Measurements from ENCODE around the gene MANF.

Gene MANF

DNA sequence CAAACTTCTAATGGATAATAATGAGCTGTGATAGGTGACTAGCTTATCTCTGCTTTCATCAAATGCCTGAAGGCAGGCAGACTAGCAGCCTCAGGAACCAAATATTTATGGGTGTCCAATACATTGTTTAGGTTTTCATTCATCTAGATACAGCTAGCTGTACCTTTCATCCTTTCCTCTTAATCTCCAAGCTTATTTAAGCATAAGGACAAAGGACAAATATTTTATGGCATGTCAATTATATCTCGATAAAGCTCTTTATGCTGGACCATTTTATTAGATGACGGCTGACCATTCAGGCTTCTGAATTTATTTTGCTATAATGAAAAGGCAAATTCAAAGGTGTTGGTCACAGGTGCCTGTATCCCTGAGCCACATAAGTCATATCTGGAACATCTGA is 22.9 kb downstream of the MANF start:
- DNase-seq (ENCODE audit: insufficient read length) (no peak), FAIRE-seq (no peak)
- TF ChIP-seq TAF1 (IDR thresholded peaks at IDR 0.05; ENCODE audit: borderline replicate concordance, low read depth, low read length) = no peak

DNA sequence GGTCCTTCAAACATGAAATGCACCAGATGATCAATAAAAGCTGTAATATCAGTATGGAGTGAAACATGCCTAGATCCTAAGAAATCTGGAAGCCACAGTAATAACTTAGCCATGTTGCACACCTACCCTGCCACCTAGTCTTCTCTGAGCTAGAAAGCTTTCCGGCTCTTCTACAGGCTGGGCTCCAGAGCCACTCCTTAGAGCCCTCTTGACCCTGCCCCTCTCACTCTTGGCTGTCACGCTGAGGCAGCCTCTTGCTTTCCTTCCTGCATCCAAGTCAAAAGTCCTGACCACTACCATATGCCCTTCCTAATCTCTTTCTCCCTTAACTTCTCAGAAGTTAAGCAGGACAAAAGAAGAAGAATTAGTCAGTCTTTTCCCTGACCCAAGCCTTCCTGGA is 23.7 kb downstream of the MANF start:
- FAIRE-seq (no peak), DNase-seq (ENCODE audit: insufficient read length) (no peak)
- TF ChIP-seq POLR2AphosphoS5 (IDR thresholded peaks at IDR 0.05; ENCODE audit: low read depth, low read length) = no peak
- no peak for TF ChIP-seq POLR2A (IDR thresholded peaks at IDR 0.05; ENCODE audit: low read depth, low read length)
- no peak for TF ChIP-seq TAF1 (IDR thresholded peaks at IDR 0.05; ENCODE audit: borderline replicate concordance, low read depth, low read length)

GRCh38 chr3:51422211-51422610 is 37.1 kb downstream of the MANF start:
- TF ChIP-seq POLR2AphosphoS5 (IDR thresholded peaks at IDR 0.05; ENCODE audit: low read depth, low read length) = no peak
- TF ChIP-seq TAF1 (IDR thresholded peaks at IDR 0.05; ENCODE audit: borderline replicate concordance, low read depth, low read length) = no peak
- no peak for TF ChIP-seq POLR2A (IDR thresholded peaks at IDR 0.05; ENCODE audit: low read depth, low read length)
- FAIRE-seq (no peak), DNase-seq (ENCODE audit: insufficient read length) (no peak)

GRCh38 chr3:51426921-51427320 is 41.8 kb downstream of the MANF start:
- DNase-seq (ENCODE audit: insufficient read length) = no peak
- TF ChIP-seq POLR2A (IDR thresholded peaks at IDR 0.05; ENCODE audit: low read depth, low read length) (no peak), POLR2AphosphoS5 (IDR thresholded peaks at IDR 0.05; ENCODE audit: low read depth, low read length) (no peak), TAF1 (IDR thresholded peaks at IDR 0.05; ENCODE audit: borderline replicate concordance, low read depth, low read length) (no peak)
- no peak for FAIRE-seq

- TF ChIP-seq POLR2AphosphoS5 (IDR thresholded peaks at IDR 0.05; ENCODE audit: low read depth, low read length) (no peak), POLR2A (IDR thresholded peaks at IDR 0.05; ENCODE audit: low read depth, low read length) (no peak), TAF1 (IDR thresholded peaks at IDR 0.05; ENCODE audit: borderline replicate concordance, low read depth, low read length) (no peak)
- DNase-seq (ENCODE audit: insufficient read length) = no peak
- FAIRE-seq = no peak
These were observed 44.0 kb downstream of the MANF start for GRCh38 chr3:51429138-51429537.

DNA sequence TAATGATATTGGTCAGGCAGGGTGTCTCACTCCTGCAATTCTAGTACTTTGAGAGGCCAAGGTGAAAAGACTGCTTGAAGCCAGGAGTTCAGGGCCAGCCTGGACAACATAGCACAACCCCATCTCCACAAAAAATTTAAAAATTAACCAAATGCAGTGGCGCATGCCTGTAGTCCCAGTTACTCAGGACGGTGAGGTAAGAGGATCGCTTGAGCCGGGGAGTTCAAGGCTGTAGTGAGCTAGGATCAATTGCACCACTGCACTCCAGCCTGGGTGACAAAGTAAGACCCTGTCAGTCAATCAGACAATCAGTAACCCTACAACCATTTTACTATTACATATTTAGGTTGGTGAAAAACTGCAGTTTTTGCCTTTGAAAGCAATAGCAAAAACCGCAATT is 49.0 kb downstream of the MANF start:
- no peak for TF ChIP-seq POLR2A (IDR thresholded peaks at IDR 0.05; ENCODE audit: low read depth, low read length)
- TF ChIP-seq TAF1 (IDR thresholded peaks at IDR 0.05; ENCODE audit: borderline replicate concordance, low read depth, low read length) = no peak
- FAIRE-seq = no peak
- no peak for DNase-seq (ENCODE audit: insufficient read length)

DNA sequence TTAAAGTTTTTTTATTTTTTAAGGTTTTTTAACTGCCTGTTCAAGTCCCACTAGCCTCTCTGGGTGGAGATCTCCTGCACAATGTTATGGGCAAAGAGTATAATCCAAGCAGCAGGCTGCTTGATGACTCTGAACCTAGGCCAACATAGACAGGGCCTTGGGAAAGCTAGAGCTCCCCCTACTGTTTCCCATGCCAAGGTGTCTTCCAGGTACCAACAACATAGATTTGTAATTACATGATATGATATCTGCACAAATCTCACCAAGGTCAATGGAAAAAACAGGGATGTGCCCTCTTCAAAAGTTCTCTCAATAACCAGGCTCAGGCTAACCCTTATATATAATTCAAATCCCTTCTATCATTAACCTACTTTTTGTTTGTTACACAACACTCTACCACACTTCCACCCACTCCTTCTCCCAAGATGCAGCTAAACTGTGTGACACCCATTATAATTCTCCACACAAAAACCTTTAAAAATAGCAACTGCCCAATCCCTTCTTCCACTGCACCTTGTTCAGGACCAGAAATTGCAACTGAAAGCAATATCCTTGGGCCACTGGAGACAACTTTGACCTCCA is 49.7 kb downstream of the MANF start:
- FAIRE-seq (no peak), DNase-seq (ENCODE audit: insufficient read length) (peak; percentile 15)
- TF ChIP-seq POLR2A (IDR thresholded peaks at IDR 0.05; ENCODE audit: low read depth, low read length) (no peak), TAF1 (IDR thresholded peaks at IDR 0.05; ENCODE audit: borderline replicate concordance, low read depth, low read length) (no peak), POLR2AphosphoS5 (IDR thresholded peaks at IDR 0.05; ENCODE audit: low read depth, low read length) (no peak)

DNA sequence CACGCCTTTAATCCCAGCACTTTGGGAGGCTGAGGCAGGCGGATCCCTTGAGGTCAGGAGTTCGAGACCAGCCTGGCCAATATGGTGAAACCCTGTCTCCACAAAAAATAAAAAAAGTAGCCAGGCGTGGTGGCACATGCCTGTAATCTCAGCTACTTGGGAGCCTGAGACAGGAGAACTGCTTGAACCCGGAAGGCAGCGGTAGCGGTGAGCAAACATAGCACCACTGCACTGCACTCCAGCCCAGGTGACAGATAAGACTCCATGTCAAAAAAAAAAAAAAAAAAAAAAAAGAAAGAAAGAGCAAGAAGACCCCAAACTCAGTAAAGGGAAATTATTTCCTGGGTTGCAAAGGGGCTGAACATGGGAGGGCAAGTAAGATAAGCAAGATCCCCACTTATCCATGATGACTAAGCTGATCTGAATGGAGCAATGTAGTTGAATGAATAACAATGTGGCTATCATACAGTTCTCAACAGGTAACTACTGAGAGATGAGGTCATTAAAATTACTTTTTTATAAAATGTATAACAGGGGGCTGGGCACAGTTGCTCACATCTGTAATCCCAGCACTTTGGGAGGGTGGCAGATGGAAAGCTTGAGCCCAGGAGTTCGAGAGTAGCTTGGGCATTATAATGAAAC is 52.0 kb downstream of the MANF start:
- TF ChIP-seq POLR2A (IDR thresholded peaks at IDR 0.05; ENCODE audit: low read depth, low read length) (no peak), POLR2AphosphoS5 (IDR thresholded peaks at IDR 0.05; ENCODE audit: low read depth, low read length) (no peak), TAF1 (IDR thresholded peaks at IDR 0.05; ENCODE audit: borderline replicate concordance, low read depth, low read length) (no peak)
- DNase-seq (ENCODE audit: insufficient read length) (no peak), FAIRE-seq (no peak)

Measured in GM12892 (cell line).